HL-60 (cell line): Measurements from ENCODE around the gene CACNA1I.

Experiments
- DNase-seq, 2 experiments: peaks; one replicate each; pipeline ENCODE4 v3.0.0-alpha.2; 2010 to 2020; ENCODE audit warnings: low read depth in 1 of 2, low spot score in 1 of 2
- H3K27ac ChIP-seq: fragments of 250-450 bp; sonication (Bioruptor Pico); replicated peaks from 2 replicates; pipeline ENCODE4 v1.5.1; 2020; ENCODE audit warnings: mild to moderate bottlenecking, moderate library complexity
- H3K27me3 ChIP-seq: fragments of 250-450 bp; sonication (Bioruptor Pico); 2 replicates; pipeline ENCODE4 v1.5.1; 2021; ENCODE audit warnings: mild to moderate bottlenecking, moderate library complexity; ENCODE audit not compliant: insufficient read depth, poor library complexity, severe bottlenecking
- H3K4me3 ChIP-seq: replicated peaks from 2 replicates; pipeline ENCODE4 v1.5.1; 2011; ENCODE audit warnings: mild to moderate bottlenecking, control low read depth, low read length; ENCODE audit not compliant: insufficient read depth
- GABPA ChIP-seq: IDR thresholded peaks from 2 replicates; pipeline ENCODE4 v1.6.1; 2012; ENCODE audit warnings: low read depth
- POLR2AphosphoS5 ChIP-seq: IDR thresholded peaks from 2 replicates; pipeline ENCODE4 v1.6.1; 2012; ENCODE audit warnings: low read depth
- SPI1 ChIP-seq: IDR thresholded peaks from 2 replicates; pipeline ENCODE4 v1.6.1; 2012; ENCODE audit warnings: low read depth, mild to moderate bottlenecking, borderline replicate concordance
- TF ChIP-seq, protein P1 (sequence below): IDR thresholded peaks from one replicate; pipeline ENCODE4 v1.5.1; 2011; ENCODE audit warnings: low read length, control low read depth, inconsistent platforms; ENCODE audit not compliant: insufficient read depth
- TF ChIP-seq, protein P2 (sequence below): IDR thresholded peaks from 2 replicates; pipeline ENCODE4 v1.6.1; 2012; ENCODE audit warnings: low read depth; ENCODE audit not compliant: insufficient replicate concordance

The CACNA1I gene

DNA sequence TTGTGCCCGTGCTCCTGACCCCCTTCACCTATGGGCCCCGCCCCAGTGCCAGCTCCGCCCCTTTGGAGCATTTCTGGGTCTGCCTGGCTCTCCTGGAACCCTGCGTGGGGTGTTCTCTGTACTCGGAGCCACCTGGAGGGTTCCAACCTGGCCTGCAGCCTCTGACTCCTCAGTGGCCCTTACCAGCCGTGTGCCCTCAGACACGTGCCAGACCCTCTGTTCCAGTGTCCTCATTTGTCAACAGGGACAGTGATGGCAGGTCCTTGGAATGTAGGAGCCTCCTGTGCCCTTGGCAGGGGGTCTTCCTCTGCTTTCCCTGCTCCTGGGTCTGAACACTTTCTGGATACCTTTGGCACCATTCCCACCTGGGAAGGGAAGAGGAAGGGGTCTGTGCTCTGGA, 96.4 kb downstream of the CACNA1I start:
- no peak for TF ChIP-seq POLR2AphosphoS5
- no peak for TF ChIP-seq GABPA
- TF ChIP-seq, protein P1, sequence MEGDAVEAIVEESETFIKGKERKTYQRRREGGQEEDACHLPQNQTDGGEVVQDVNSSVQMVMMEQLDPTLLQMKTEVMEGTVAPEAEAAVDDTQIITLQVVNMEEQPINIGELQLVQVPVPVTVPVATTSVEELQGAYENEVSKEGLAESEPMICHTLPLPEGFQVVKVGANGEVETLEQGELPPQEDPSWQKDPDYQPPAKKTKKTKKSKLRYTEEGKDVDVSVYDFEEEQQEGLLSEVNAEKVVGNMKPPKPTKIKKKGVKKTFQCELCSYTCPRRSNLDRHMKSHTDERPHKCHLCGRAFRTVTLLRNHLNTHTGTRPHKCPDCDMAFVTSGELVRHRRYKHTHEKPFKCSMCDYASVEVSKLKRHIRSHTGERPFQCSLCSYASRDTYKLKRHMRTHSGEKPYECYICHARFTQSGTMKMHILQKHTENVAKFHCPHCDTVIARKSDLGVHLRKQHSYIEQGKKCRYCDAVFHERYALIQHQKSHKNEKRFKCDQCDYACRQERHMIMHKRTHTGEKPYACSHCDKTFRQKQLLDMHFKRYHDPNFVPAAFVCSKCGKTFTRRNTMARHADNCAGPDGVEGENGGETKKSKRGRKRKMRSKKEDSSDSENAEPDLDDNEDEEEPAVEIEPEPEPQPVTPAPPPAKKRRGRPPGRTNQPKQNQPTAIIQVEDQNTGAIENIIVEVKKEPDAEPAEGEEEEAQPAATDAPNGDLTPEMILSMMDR = no peak
- TF ChIP-seq SPI1 = no peak
- TF ChIP-seq, protein P2, sequence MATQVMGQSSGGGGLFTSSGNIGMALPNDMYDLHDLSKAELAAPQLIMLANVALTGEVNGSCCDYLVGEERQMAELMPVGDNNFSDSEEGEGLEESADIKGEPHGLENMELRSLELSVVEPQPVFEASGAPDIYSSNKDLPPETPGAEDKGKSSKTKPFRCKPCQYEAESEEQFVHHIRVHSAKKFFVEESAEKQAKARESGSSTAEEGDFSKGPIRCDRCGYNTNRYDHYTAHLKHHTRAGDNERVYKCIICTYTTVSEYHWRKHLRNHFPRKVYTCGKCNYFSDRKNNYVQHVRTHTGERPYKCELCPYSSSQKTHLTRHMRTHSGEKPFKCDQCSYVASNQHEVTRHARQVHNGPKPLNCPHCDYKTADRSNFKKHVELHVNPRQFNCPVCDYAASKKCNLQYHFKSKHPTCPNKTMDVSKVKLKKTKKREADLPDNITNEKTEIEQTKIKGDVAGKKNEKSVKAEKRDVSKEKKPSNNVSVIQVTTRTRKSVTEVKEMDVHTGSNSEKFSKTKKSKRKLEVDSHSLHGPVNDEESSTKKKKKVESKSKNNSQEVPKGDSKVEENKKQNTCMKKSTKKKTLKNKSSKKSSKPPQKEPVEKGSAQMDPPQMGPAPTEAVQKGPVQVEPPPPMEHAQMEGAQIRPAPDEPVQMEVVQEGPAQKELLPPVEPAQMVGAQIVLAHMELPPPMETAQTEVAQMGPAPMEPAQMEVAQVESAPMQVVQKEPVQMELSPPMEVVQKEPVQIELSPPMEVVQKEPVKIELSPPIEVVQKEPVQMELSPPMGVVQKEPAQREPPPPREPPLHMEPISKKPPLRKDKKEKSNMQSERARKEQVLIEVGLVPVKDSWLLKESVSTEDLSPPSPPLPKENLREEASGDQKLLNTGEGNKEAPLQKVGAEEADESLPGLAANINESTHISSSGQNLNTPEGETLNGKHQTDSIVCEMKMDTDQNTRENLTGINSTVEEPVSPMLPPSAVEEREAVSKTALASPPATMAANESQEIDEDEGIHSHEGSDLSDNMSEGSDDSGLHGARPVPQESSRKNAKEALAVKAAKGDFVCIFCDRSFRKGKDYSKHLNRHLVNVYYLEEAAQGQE = no peak
- no peak overlapping the region for H3K4me3 ChIP-seq

DNA sequence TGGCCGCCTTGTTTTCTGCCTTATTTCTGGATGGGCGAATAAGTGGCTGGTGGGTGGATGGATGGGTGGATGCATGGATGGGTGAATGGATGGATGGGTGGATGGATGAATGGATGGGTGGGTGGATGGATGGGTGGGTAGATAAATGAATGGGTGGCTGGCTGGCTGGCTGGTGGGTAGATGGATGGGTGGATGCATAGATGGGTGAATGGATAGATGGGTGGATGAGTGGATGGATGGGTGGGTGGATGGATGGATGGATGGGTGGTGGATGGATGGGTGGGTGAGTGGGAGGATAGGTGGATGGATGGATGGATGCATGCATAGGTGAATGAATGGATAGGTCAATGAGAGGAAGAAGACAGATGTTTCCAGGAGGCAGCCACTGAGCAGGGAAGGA, 98.9 kb downstream of the CACNA1I start:
- TF ChIP-seq, protein P2 = no peak
- TF ChIP-seq SPI1 = no peak
- TF ChIP-seq POLR2AphosphoS5 = no peak
- TF ChIP-seq, protein P1 = no peak
- TF ChIP-seq GABPA = no peak

More for the DNA sequence above, 96.4 kb downstream of the CACNA1I start:
- no peak overlapping the region for H3K27ac ChIP-seq
- no peak for DNase-seq
- peaks cover 19% of the 10 kb centered on the region for H3K27me3 ChIP-seq

DNA sequence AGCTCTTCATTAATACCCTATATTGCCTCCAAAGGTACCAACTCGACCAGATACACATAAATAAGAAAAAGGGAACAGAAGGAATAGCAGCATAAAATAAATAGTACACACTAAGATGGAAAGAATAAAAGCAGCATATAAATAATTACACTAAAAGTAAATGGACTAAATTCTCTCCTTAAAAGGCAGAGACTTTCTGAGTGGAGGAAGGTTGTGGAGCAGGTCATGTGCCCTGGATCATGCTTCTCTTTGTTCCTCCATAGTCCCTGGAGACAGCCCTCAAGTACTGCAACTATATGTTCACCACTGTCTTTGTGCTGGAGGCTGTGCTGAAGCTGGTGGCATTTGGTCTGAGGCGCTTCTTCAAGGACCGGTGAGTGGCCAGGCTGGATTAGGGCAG, 101.4 kb downstream of the CACNA1I start:
- H3K27ac ChIP-seq = no peak overlapping the region
- no peak for DNase-seq
- TF ChIP-seq POLR2AphosphoS5 = no peak
- H3K27me3 ChIP-seq = peaks cover 5% of the 10 kb centered on the region
- no peak overlapping the region for H3K4me3 ChIP-seq

More for the DNA sequence above, 98.9 kb downstream of the CACNA1I start:
- no peak for DNase-seq
- no peak overlapping the region for H3K27ac ChIP-seq
- no peaks in the 10 kb centered on the region for H3K27me3 ChIP-seq
- H3K4me3 ChIP-seq = no peak overlapping the region

DNA sequence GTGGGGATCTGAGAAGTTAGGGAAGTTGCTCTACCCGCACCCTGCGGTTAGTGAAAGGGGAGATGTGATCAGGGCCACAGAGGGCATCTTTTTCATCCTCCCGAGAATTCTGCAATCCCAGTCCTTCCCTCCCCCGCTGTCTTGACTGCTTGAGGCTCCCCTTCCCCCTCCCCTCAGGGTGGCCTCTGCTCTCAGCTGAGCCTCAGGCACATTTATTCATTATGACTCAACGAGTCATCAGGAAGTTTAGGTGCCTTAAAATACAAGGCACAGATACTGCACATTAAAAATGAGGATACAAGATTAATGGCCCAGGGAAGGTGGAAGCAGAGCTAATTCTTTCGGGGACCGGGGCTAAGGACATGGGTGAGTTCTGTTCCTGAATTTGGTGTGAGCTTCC, 104.0 kb downstream of the CACNA1I start:
- Histone ChIP-seq H3K4me3 (no peak overlapping the region), H3K27me3 (peaks cover 5% of the 10 kb centered on the region), H3K27ac (no peak overlapping the region)
- no peak for TF ChIP-seq POLR2AphosphoS5
- no peak for DNase-seq

DNA sequence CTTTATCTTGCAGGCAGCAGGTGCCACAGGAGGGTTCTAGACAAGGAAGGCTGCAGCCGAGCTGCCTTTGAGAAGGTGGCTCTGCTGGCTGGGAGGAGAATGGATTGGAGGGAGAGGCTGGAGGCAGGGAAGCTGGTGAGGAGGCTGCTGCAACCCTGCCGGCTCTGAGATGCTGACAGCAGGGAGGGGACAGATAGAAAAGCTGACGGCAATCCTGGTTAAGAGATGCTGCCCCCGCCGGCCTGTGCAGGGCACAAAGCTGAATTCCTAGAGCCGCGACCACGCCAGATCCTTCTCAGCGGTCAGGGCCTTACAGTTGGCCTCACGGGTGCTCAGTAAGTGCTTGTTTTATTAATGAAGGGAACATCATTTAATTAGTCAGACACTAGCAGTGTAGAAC, 105.4 kb downstream of the CACNA1I start:
- no peak overlapping the region for H3K4me3 ChIP-seq
- no peak for TF ChIP-seq GABPA
- H3K27ac ChIP-seq = no peak overlapping the region
- H3K27me3 ChIP-seq = peaks cover 5% of the 10 kb centered on the region
- no peak for DNase-seq
